ENCODE data around the gene CAMSAP2.

Gene CAMSAP2, protein sequence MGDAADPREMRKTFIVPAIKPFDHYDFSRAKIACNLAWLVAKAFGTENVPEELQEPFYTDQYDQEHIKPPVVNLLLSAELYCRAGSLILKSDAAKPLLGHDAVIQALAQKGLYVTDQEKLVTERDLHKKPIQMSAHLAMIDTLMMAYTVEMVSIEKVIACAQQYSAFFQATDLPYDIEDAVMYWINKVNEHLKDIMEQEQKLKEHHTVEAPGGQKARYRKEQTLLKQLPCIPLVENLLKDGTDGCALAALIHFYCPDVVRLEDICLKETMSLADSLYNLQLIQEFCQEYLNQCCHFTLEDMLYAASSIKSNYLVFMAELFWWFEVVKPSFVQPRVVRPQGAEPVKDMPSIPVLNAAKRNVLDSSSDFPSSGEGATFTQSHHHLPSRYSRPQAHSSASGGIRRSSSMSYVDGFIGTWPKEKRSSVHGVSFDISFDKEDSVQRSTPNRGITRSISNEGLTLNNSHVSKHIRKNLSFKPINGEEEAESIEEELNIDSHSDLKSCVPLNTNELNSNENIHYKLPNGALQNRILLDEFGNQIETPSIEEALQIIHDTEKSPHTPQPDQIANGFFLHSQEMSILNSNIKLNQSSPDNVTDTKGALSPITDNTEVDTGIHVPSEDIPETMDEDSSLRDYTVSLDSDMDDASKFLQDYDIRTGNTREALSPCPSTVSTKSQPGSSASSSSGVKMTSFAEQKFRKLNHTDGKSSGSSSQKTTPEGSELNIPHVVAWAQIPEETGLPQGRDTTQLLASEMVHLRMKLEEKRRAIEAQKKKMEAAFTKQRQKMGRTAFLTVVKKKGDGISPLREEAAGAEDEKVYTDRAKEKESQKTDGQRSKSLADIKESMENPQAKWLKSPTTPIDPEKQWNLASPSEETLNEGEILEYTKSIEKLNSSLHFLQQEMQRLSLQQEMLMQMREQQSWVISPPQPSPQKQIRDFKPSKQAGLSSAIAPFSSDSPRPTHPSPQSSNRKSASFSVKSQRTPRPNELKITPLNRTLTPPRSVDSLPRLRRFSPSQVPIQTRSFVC (N-terminal part only)

GRCh38 chr1:200738327-200738948, at the start of gene CAMSAP2:
Gene CAMSAP2, plus strand, starts transcription at chr1:200738893. Its CDS starts 935 bp downstream, at chr1:200739828.
- DNase-seq, result peak; percentile 61

DNA sequence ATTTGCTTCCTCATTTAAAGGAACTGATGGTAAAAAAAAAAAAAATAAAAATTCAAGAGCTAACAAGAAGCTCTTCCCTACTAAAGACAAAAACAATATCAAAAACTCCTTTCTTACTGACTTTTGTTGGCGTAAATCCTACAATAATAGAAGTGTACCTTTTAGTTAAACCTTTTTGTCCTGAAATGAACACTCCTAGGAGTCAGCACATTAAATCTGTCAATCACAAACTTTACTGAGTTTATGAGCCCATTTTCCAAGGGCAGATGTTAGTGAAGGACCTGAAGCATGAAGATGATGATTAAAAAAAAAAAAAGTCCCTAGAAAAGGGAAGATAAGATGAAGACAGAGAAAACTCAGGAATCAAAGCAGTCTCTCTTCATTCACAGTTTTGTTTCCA, 46.4 kb upstream of the CAMSAP2 start:
- no peak for DNase-seq

DNA sequence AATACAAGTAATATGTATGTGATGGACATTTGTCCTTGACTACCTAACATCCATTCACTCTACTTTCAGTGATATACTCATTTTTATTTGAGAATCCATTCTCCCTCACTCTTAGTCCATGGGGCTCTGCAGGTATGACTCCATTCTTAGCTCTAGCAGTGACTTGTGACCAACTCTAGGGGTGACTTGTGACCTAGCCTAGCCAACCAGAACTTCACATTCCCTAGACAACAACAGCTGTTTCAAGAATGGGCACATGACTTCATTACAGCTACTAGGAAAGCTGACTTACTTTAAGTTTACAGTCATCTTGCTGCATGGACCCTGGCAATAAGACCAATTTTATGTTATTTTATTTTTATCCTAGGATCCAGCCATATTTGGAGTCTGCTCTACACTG, 45.4 kb upstream of the CAMSAP2 start:
- no peak for DNase-seq

DNA sequence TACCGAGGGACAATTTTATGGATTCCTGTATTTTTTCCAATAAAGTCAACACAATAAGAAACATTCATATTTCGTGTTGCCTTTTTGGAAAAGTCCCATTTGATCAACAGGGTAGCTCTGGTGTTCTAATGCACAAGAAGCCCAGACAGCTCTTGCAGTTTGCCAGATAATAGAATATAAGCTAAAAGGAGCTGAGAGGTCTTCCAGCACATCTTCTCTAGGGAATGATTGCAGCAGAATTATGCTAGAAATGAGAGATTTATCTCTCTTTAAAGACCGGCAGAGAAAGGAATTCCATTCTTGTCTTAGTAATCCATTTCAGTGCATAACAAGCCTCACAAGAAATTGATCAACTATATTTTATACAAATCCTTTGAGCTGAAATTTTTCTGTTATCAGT, 44.0 kb upstream of the CAMSAP2 start:
- no peak for DNase-seq

GRCh38 chr1:200699871-200700270, 38.8 kb upstream of the CAMSAP2 start:
- DNase-seq, result no peak

- DNase-seq, result no peak
Measured at GRCh38 chr1:200704986-200705500, 33.6 kb upstream of the CAMSAP2 start.

GRCh38 chr1:200706111-200706814, 32.4 kb upstream of the CAMSAP2 start:
- DNase-seq, result no peak

- DNase-seq, result no peak
Measured at GRCh38 chr1:200707116-200707515, 31.6 kb upstream of the CAMSAP2 start.

DNA sequence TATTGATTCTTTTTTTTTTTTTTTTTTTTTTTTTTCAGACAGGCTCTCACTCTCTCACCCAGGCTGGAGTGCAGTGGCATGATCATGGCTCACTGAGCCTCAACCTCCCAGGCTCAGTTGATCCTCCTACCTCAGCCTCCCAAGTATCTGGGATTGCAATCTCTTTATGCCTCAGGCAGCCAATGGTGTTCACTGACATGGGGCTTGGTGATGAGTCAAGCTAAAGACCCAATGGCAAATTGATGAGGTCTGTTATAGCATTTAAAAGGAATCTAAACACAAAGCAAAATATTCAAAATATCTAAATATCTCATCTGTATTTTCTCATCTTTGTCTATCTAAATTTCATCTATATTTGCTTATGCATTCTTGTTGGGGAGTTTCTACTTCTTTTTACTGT, 30.5 kb upstream of the CAMSAP2 start:
- DNase-seq, result no peak

DNA sequence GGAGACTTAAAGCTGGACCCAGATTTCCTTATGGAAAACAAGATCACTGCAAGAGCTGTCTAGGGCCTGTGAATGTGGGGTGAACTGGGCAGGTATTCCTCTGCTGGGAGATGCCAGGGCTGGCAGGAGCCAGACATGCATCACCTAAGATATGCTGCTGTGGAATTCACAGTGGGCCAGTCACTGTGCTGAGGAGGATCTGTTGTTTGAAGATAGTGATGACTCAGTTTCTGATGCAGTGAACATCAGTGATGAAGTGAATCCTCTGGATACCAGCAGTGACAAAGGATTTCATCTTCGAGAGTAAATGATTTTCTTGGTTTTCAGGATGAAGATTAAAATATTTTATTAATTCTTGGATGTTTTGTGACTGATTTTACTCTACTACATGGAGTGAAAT, 29.9 kb upstream of the CAMSAP2 start:
- DNase-seq, result no peak

GRCh38 chr1:200710166-200710565, 28.5 kb upstream of the CAMSAP2 start:
- no peak for DNase-seq

- DNase-seq, result no peak
Measured at GRCh38 chr1:200714504-200715187, 24.0 kb upstream of the CAMSAP2 start.

GRCh38 chr1:200720199-200720598, 18.5 kb upstream of the CAMSAP2 start:
- no peak for DNase-seq

DNA sequence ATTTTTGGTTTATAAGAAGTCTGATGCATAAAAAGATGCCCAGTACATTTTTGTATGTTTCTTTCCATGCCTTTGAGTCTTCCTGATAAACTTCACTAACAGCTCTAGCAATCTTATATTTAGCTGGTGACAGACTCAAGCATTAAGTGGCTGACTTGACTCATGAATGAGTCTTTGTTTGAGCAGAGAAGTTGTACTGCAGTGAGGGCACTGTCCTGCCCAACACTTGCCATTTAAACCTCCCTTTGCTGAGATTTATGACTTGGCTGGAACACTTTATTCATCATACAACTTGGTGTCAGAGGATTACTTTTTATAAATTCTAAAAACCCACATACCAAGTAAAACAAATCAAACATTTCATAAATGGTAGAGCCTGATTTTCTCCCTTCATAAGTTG, 14.6 kb upstream of the CAMSAP2 start:
- no peak for DNase-seq

DNA sequence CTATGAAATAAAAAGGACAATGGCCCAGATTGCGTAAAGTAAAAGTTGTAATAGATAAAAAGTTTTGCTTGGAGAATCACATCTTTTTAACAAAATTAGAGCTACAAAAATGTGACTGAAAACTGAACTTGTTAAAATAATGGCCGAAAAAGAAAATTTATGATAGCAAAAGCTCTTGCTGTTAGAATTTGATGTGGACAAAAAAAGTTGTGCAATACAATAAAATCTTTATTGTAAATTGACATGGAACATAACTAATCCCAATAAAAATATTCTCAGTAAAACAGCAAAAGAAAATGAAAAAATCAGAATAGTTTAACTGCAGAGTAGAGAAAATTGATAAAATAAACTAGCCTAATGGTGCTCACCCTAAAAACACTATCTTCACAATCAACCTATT, 11.4 kb upstream of the CAMSAP2 start:
- no peak for DNase-seq

DNA sequence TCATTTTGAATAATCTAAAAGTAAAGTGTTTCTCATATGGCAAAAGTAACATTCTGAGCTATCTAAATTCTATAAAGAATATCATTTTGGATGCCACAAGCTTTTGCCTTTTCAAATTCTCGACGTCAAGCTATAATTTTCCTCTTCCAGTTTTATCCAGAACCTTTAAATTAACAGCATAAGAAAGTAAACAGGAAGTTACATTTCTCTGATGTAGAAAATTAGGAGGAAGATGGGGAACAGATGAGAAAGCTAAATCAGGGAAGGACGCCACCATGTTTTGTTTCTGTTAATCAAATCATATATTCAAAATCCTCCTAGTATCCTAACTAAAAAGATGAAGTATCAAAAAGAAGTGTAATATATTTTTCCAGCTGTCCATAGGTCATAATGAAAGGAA, 8.8 kb upstream of the CAMSAP2 start:
- DNase-seq, result no peak

- no peak for DNase-seq
Measured at GRCh38 chr1:200731654-200732332, 6.9 kb upstream of the CAMSAP2 start.

- no peak for DNase-seq
Measured at GRCh38 chr1:200732438-200732837, 6.3 kb upstream of the CAMSAP2 start.

DNA sequence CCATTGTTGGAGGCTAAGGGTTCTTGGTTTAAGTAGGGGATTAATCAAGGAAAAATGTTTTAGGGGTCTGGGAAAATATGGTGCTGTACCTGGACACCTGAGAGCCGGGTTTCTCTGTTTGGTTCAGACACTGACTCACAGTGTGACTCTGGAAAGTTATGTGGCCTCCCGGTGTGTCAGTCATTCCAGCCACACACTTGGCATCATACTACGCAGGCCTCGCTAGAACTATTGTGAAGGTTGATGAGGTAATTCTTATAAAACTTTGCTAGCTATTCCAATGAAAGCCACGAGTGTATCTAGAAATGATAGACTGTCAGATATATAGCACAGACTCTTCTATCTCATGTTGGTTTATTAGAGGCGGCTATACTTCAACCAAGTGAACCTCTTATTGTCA, 4.8 kb upstream of the CAMSAP2 start:
- DNase-seq, result no peak

- DNase-seq, result no peak
Measured at GRCh38 chr1:200737647-200738291, 924 bp upstream of the CAMSAP2 start.

Measured in activated T-cell treated with anti-CD3 and anti-CD28 coated beads for 4 hours (primary cell).